Measurements from ENCODE around the gene RSU1. TPM values are rescaled to one million over a fixed set of nuclear protein-coding genes. Genes with fewer than 3 reads are reported as not detected.
A peak's percentile ranks its signal among the peaks of the same experiment; 100 is the strongest.

The RSU1 gene
- total RNA-seq, 1 donor from 2014 or later: 60.7 TPM

GRCh38 chr10:16789765-16790164 lies 27.5 kb downstream of the RSU1 start:
- no peak overlapping the region for H3K27ac Mint-ChIP-seq
- DNase-seq: no peak
- intact Hi-C loops (cut with micrococcal nuclease): no loop called here
- peaks cover 14% of the 10 kb centered on the region for H3K4me1 Mint-ChIP-seq
- ChIA-PET POLR2A (no interaction called here), CTCF (interaction anchor here (0.6 kb wide), 1 partner anchor 12 kb away, joined by 3 read pairs; no protein-coding TSS in a partner anchor)
- no peaks in the 10 kb centered on the region for H3K27me3 Mint-ChIP-seq
- no peaks in the 10 kb centered on the region for H3K9me3 Mint-ChIP-seq
- no peak for ATAC-seq (ENCODE audit: low read depth)
- no peak overlapping the region for H3K4me3 Mint-ChIP-seq
- no peak for TF ChIP-seq CTCF (IDR thresholded peaks at IDR 0.05)
- H3K36me3 Mint-ChIP-seq (ENCODE audit: low read depth): peaks cover 47% of the 10 kb centered on the region

GRCh38 chr10:16789261-16789660 lies 28.0 kb downstream of the RSU1 start:
- no peak for TF ChIP-seq CTCF (IDR thresholded peaks at IDR 0.05)
- no peak overlapping the region for H3K4me3 Mint-ChIP-seq
- peaks cover 4% of the 10 kb centered on the region for H3K9me3 Mint-ChIP-seq
- peaks cover 14% of the 10 kb centered on the region for H3K4me1 Mint-ChIP-seq
- H3K27ac Mint-ChIP-seq: no peak overlapping the region
- H3K36me3 Mint-ChIP-seq (ENCODE audit: low read depth): peaks cover 51% of the 10 kb centered on the region
- CTCF ChIA-PET: interaction anchor here (0.6 kb wide), 1 partner anchor 12 kb away, joined by 3 read pairs; no protein-coding TSS in a partner anchor
- ATAC-seq (ENCODE audit: low read depth) (no peak), DNase-seq (no peak)
- intact Hi-C loops (cut with micrococcal nuclease): no loop called here
- H3K27me3 Mint-ChIP-seq: no peaks in the 10 kb centered on the region
- POLR2A ChIA-PET: no interaction called here

- intact Hi-C loops (cut with micrococcal nuclease): no loop called here
- DNase-seq (no peak), ATAC-seq (ENCODE audit: low read depth) (no peak)
- peaks cover 5% of the 10 kb centered on the region for H3K9me3 Mint-ChIP-seq
- peaks cover 50% of the 10 kb centered on the region for H3K36me3 Mint-ChIP-seq (ENCODE audit: low read depth)
- peaks cover 14% of the 10 kb centered on the region for H3K4me1 Mint-ChIP-seq
- no peak overlapping the region for H3K27ac Mint-ChIP-seq
- H3K27me3 Mint-ChIP-seq: no peaks in the 10 kb centered on the region
- ChIA-PET POLR2A (no interaction called here), CTCF (no interaction called here)
- H3K4me3 Mint-ChIP-seq: no peak overlapping the region
- no peak for TF ChIP-seq CTCF (IDR thresholded peaks at IDR 0.05)
Measured at GRCh38 chr10:16788778-16789177, 28.4 kb downstream of the RSU1 start.

- Mint-ChIP-seq H3K36me3 (ENCODE audit: low read depth) (peaks cover 44% of the 10 kb centered on the region), H3K27me3 (no peaks in the 10 kb centered on the region), H3K9me3 (peaks cover 5% of the 10 kb centered on the region), H3K27ac (peak overlapping the region; percentile 57), H3K4me3 (no peak overlapping the region), H3K4me1 (peaks cover 14% of the 10 kb centered on the region)
- ChIA-PET CTCF (no interaction called here), POLR2A (no interaction called here)
- no peak for TF ChIP-seq CTCF (IDR thresholded peaks at IDR 0.05)
- intact Hi-C loops (cut with micrococcal nuclease): no loop called here
- ATAC-seq (ENCODE audit: low read depth) (no peak), DNase-seq (no peak)
Measured at GRCh38 chr10:16788125-16788524, 29.1 kb downstream of the RSU1 start.

DNA sequence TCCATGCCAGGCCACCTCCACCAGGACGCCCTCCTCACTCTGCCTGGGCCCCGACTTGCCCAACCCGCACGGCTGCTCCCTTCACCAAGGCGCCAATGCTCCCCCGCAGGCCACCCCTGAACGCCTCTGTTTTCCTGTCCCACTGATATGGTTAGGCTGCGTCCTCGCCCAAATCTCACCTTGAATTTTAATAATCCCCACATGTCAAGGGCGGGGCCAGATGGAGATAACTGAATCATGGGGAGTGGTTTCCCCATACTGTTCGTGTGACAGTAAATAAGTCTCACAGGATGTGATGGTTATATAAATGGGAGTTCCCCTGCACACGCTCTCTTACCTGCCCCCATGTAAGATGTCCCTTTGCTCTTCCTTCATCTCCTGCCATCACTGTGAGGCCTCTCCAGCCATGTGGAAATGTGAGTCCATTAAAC lies 29.8 kb downstream of the RSU1 start:
- H3K27ac Mint-ChIP-seq: peak overlapping the region; percentile 57
- peaks cover 44% of the 10 kb centered on the region for H3K36me3 Mint-ChIP-seq (ENCODE audit: low read depth)
- ATAC-seq (ENCODE audit: low read depth): peak; percentile 76
- no peak overlapping the region for H3K4me3 Mint-ChIP-seq
- peaks cover 5% of the 10 kb centered on the region for H3K9me3 Mint-ChIP-seq
- DNase-seq: no peak
- intact Hi-C loops (cut with micrococcal nuclease): no loop called here
- CTCF ChIA-PET: no interaction called here
- no peaks in the 10 kb centered on the region for H3K27me3 Mint-ChIP-seq
- peaks cover 14% of the 10 kb centered on the region for H3K4me1 Mint-ChIP-seq
- TF ChIP-seq CTCF (IDR thresholded peaks at IDR 0.05): no peak
- POLR2A ChIA-PET: no interaction called here

Data from activated B cell treated with CpG ODN at 0.5 μM for 24 hours (primary cell).